Activated CD4-positive, alpha-beta memory T cell treated with anti-CD3 and anti-CD28 coated beads for 36 hours (primary cell): ENCODE measurements around the gene SCN8A. TPM values are rescaled to one million over a fixed set of nuclear protein-coding genes. Genes with fewer than 3 reads are reported as not detected.

ENCODE experiments used
- CTCF ChIA-PET: fragments of 350-600 bp; sonication (Branson Sonifier 250); formaldehyde crosslinking; loops from one replicate; lab custom pipeline; 2021; ENCODE audit warnings: antibody characterized with exemption, inconsistent platforms; lab: Charles Lee
- POLR2A ChIA-PET: fragments of 350-600 bp; sonication (Branson Sonifier 250); formaldehyde crosslinking; loops from one replicate; lab custom pipeline; 2021; ENCODE audit warnings: antibody characterized with exemption; lab: Charles Lee
- DNase-seq: peaks from one replicate; pipeline ENCODE4 v3.0.0-alpha.2; 2020
- H3K27ac Mint-ChIP-seq: one replicate; pipeline ENCODE4 v1.8.0; 2021; ENCODE audit warnings: mixed read lengths
- H3K27me3 Mint-ChIP-seq: one replicate; pipeline ENCODE4 v1.8.0; 2021; ENCODE audit warnings: mixed read lengths
- H3K36me3 Mint-ChIP-seq: one replicate; pipeline ENCODE4 v1.8.0; 2021; ENCODE audit warnings: mixed read lengths
- H3K4me1 Mint-ChIP-seq: one replicate; pipeline ENCODE4 v1.8.0; 2021; ENCODE audit warnings: low read depth, mixed read lengths
- H3K4me3 Mint-ChIP-seq: one replicate; pipeline ENCODE4 v1.8.0; 2021; ENCODE audit warnings: mild to moderate bottlenecking, mixed read lengths
- H3K9me3 Mint-ChIP-seq: one replicate; pipeline ENCODE4 v1.8.0; 2021; ENCODE audit warnings: mixed read lengths
- intact Hi-C: fragments of 100-400 bp; cut with micrococcal nuclease; formaldehyde crosslinking; loops from one replicate; pipeline ENCODE4 v1.15.1; 2023
- total RNA-seq, 2 experiments: library from RNA; stranded (reverse); gene quantifications; one replicate each; pipeline ENCODE4 v1.2.3, GENCODE V29; 2021

SCN8A gene
- total RNA-seq, 2 experiments from 2014 or later, result 0.51 to 0.64 TPM

GRCh38 chr12:51695241-51696010, 104.4 kb downstream of the SCN8A start:
- Mint-ChIP-seq H3K27ac (no peak overlapping the region), H3K9me3 (no peaks in the 10 kb centered on the region), H3K27me3 (peaks cover 2% of the 10 kb centered on the region), H3K4me3 (no peak overlapping the region), H3K4me1 (no peaks in the 10 kb centered on the region), H3K36me3 (no peaks in the 10 kb centered on the region)
- intact Hi-C loops, result no loop called here
- POLR2A ChIA-PET, result no interaction called here
- DNase-seq, result no peak
- CTCF ChIA-PET, result interaction anchor here (0.5 kb wide), 1 partner anchor 168 kb away, joined by 3 read pairs; no protein-coding TSS in a partner anchor

GRCh38 chr12:51699219-51699618, 108.2 kb downstream of the SCN8A start:
- CTCF ChIA-PET, result no interaction called here

GRCh38 chr12:51700887-51701286, 109.9 kb downstream of the SCN8A start:
- CTCF ChIA-PET, result interaction anchor here (0.9 kb wide), 1 partner anchor 174 kb away, joined by 3 read pairs; no protein-coding TSS in a partner anchor
- H3K4me1 Mint-ChIP-seq, result no peaks in the 10 kb centered on the region
- H3K27ac Mint-ChIP-seq, result no peak overlapping the region
- no peak overlapping the region for H3K4me3 Mint-ChIP-seq
- H3K36me3 Mint-ChIP-seq, result no peaks in the 10 kb centered on the region
- intact Hi-C loops, result no loop called here
- no peaks in the 10 kb centered on the region for H3K9me3 Mint-ChIP-seq
- DNase-seq, result no peak
- POLR2A ChIA-PET, result no interaction called here
- H3K27me3 Mint-ChIP-seq, result peaks cover 2% of the 10 kb centered on the region

More at GRCh38 chr12:51699219-51699618, 108.2 kb downstream of the SCN8A start:
- H3K36me3 Mint-ChIP-seq, result no peaks in the 10 kb centered on the region
- no peak for DNase-seq
- no peak overlapping the region for H3K4me3 Mint-ChIP-seq
- no peaks in the 10 kb centered on the region for H3K9me3 Mint-ChIP-seq
- H3K27ac Mint-ChIP-seq, result no peak overlapping the region
- intact Hi-C loops, result no loop called here
- POLR2A ChIA-PET, result no interaction called here
- no peaks in the 10 kb centered on the region for H3K4me1 Mint-ChIP-seq
- H3K27me3 Mint-ChIP-seq, result peaks cover 2% of the 10 kb centered on the region

- Mint-ChIP-seq H3K4me3 (no peak overlapping the region), H3K27me3 (peaks cover 2% of the 10 kb centered on the region), H3K27ac (no peak overlapping the region), H3K36me3 (no peaks in the 10 kb centered on the region), H3K4me1 (no peaks in the 10 kb centered on the region), H3K9me3 (no peaks in the 10 kb centered on the region)
- ChIA-PET POLR2A (interaction anchor here (0.6 kb wide), 1 partner anchor 127 kb away, joined by 3 read pairs; no protein-coding TSS in a partner anchor), CTCF (no interaction called here)
- intact Hi-C loops, result no loop called here
- DNase-seq, result no peak
These were observed 111.6 kb downstream of the SCN8A start for GRCh38 chr12:51702587-51702986.

GRCh38 chr12:51705450-51705849, 114.4 kb downstream of the SCN8A start:
- intact Hi-C loops, result no loop called here
- DNase-seq, result no peak
- Mint-ChIP-seq H3K9me3 (no peaks in the 10 kb centered on the region), H3K4me3 (no peak overlapping the region), H3K36me3 (no peaks in the 10 kb centered on the region), H3K4me1 (no peaks in the 10 kb centered on the region), H3K27me3 (no peaks in the 10 kb centered on the region), H3K27ac (no peak overlapping the region)
- ChIA-PET POLR2A (no interaction called here), CTCF (no interaction called here)

- Mint-ChIP-seq H3K4me1 (no peaks in the 10 kb centered on the region), H3K27ac (no peak overlapping the region), H3K4me3 (no peak overlapping the region), H3K36me3 (no peaks in the 10 kb centered on the region), H3K27me3 (no peaks in the 10 kb centered on the region), H3K9me3 (no peaks in the 10 kb centered on the region)
- POLR2A ChIA-PET, result no interaction called here
- CTCF ChIA-PET, result no interaction called here
- intact Hi-C loops, result no loop called here
- no peak for DNase-seq
These were observed 115.2 kb downstream of the SCN8A start for GRCh38 chr12:51706206-51706605.

- DNase-seq, result no peak
- Mint-ChIP-seq H3K4me3 (no peak overlapping the region), H3K36me3 (no peaks in the 10 kb centered on the region), H3K4me1 (no peaks in the 10 kb centered on the region), H3K27ac (no peak overlapping the region), H3K27me3 (peaks cover 10% of the 10 kb centered on the region), H3K9me3 (no peaks in the 10 kb centered on the region)
- POLR2A ChIA-PET, result no interaction called here
- intact Hi-C loops, result no loop called here
- CTCF ChIA-PET, result no interaction called here
These were observed 123.6 kb downstream of the SCN8A start for GRCh38 chr12:51714666-51715065.

GRCh38 chr12:51717326-51717925, 126.4 kb downstream of the SCN8A start:
- peak; percentile 10 for DNase-seq
- intact Hi-C loops, result no loop called here
- Mint-ChIP-seq H3K9me3 (no peaks in the 10 kb centered on the region), H3K27me3 (peaks cover 24% of the 10 kb centered on the region), H3K27ac (no peak overlapping the region), H3K36me3 (no peaks in the 10 kb centered on the region), H3K4me3 (no peak overlapping the region), H3K4me1 (peaks cover 10% of the 10 kb centered on the region)
- POLR2A ChIA-PET, result no interaction called here
- CTCF ChIA-PET, result interaction anchor here (0.6 kb wide), 1 partner anchor 62 kb away, joined by 4 read pairs; no protein-coding TSS in a partner anchor

GRCh38 chr12:51721282-51721940, 130.4 kb downstream of the SCN8A start:
- CTCF ChIA-PET, result no interaction called here

DNA sequence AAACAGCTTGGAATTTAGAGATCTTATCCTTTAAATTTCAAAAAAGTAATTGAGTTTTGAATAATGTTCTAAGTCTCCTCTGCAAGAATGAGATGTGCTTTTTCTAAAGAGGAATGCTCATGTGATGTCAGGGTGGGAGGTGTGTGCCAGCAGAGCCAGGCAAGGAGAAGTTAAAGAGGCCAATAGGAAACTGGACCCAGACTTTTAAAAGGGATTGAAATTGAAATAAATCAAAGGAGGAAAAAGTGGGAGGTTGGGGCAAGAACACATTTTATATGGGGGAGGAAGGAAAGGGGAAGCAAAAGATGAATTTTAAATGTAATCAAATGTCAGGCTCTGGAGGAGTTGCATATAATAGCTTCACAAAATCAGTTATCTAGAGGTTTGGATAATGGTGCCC, 131.4 kb downstream of the SCN8A start:
- Mint-ChIP-seq H3K4me3 (no peak overlapping the region), H3K27me3 (peaks cover 24% of the 10 kb centered on the region), H3K4me1 (peaks cover 10% of the 10 kb centered on the region), H3K36me3 (no peaks in the 10 kb centered on the region), H3K27ac (no peak overlapping the region), H3K9me3 (no peaks in the 10 kb centered on the region)
- DNase-seq, result no peak
- intact Hi-C loops, result no loop called here
- ChIA-PET POLR2A (no interaction called here), CTCF (no interaction called here)

More at GRCh38 chr12:51721282-51721940, 130.4 kb downstream of the SCN8A start:
- POLR2A ChIA-PET, result no interaction called here
- DNase-seq, result peak; percentile 64
- Mint-ChIP-seq H3K27ac (no peak overlapping the region), H3K9me3 (no peaks in the 10 kb centered on the region), H3K4me1 (peaks cover 10% of the 10 kb centered on the region), H3K36me3 (no peaks in the 10 kb centered on the region), H3K4me3 (peak overlapping the region; percentile 22), H3K27me3 (peaks cover 25% of the 10 kb centered on the region)
- intact Hi-C loops, result no loop called here

DNA sequence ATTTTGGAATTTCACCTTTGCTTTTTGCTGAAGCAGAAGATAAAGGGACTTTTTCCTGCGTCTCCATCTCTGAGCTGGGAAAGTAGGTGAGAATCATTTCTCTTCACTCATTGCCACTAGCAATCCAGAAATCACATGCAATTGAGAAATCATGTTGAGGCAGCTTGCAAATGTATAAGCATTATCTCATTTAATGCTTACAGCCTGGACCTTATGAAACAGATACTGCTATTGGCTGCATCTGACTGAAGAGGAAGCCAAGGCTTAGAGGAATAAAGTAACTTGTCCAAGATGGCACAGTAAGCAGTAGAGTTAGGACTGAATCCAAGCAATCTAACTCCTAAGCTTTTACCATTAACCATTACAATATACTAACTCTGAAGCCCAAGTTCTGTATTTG, 135.1 kb downstream of the SCN8A start:
- Mint-ChIP-seq H3K9me3 (no peaks in the 10 kb centered on the region), H3K36me3 (no peaks in the 10 kb centered on the region), H3K4me3 (no peak overlapping the region), H3K27me3 (peaks cover 22% of the 10 kb centered on the region), H3K27ac (no peak overlapping the region), H3K4me1 (peaks cover 9% of the 10 kb centered on the region)
- intact Hi-C loops, result no loop called here
- DNase-seq, result no peak
- ChIA-PET POLR2A (no interaction called here), CTCF (no interaction called here)

DNA sequence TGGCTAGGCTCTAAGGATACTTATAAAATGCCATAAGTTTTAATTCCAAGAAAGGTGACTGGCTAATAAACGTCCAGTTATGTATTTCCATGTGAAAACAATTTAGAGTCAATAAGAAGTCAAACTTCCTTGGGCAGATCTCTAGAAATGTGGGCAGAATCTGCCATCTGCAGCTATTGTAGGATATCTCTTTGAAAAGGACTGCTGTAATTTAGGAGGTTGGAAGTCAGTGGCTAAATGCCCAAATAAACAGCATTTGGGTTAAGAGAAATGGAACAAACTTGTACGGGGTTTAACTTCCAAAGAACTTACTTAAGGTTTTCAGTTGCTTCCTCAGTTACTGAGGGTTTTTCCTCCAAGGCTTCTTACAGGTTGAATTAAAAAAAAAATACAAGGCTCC, 135.9 kb downstream of the SCN8A start:
- CTCF ChIA-PET, result no interaction called here
- no peak for DNase-seq
- no peaks in the 10 kb centered on the region for H3K36me3 Mint-ChIP-seq
- POLR2A ChIA-PET, result no interaction called here
- no peak overlapping the region for H3K27ac Mint-ChIP-seq
- no peaks in the 10 kb centered on the region for H3K9me3 Mint-ChIP-seq
- peaks cover 18% of the 10 kb centered on the region for H3K27me3 Mint-ChIP-seq
- H3K4me3 Mint-ChIP-seq, result no peak overlapping the region
- H3K4me1 Mint-ChIP-seq, result peaks cover 3% of the 10 kb centered on the region
- intact Hi-C loops, result no loop called here
